H1 (cell line): ENCODE data around the gene ZNF385B. TPM values are rescaled to one million over a fixed set of nuclear protein-coding genes. Genes with fewer than 3 reads are reported as not detected.
A peak's percentile ranks its signal among the peaks of the same experiment; 100 is the strongest.

Experiments
- CTCF ChIA-PET: fragments of 300-600 bp; sonication (Branson Sonifier 250); formaldehyde crosslinking; loops from one replicate; lab custom pipeline; 2021; ENCODE audit not compliant: partially characterized antibody; lab: Charles Lee
- POLR2A ChIA-PET: fragments of 300-600 bp; sonication (Branson Sonifier 250); formaldehyde crosslinking; loops from one replicate; lab custom pipeline; 2021; ENCODE audit warnings: inconsistent platforms; ENCODE audit not compliant: partially characterized antibody; lab: Charles Lee
- DNase-seq, 2 experiments: peaks; one replicate each; pipeline versions ENCODE4 v3.0.0 to v3.0.0-alpha.2; 2010 to 2022; ENCODE audit warnings: low spot score in 2 of 2, low read depth in 1 of 2, mixed read lengths in 1 of 2
- FAIRE-seq: peaks from 2 replicates; lab custom pipeline; 2011; peaks lifted over from hg19 to GRCh38; lab: Jason Lieb, UNC
- H2AFZ ChIP-seq: 2 replicates; pipeline ENCODE4 v1.8.1; 2012; ENCODE audit warnings: low read length, inconsistent platforms
- H2AK5ac ChIP-seq: 2 replicates; pipeline ENCODE4 v1.6.1; 2013; ENCODE audit warnings: low read depth, low read length
- H2BK120ac ChIP-seq: replicated peaks from 2 replicates; pipeline ENCODE3; 2013; ENCODE audit warnings: low read depth, low read length, inconsistent platforms
- H2BK12ac ChIP-seq: 2 replicates; pipeline ENCODE4 v1.6.1; 2013; ENCODE audit warnings: low read depth, low read length
- H2BK15ac ChIP-seq: 2 replicates; pipeline ENCODE4 v1.6.1; 2013; ENCODE audit warnings: low read length
- H2BK20ac ChIP-seq: 2 replicates; pipeline ENCODE4 v1.6.1; 2013; ENCODE audit warnings: low read length
- H2BK5ac ChIP-seq: 2 replicates; pipeline ENCODE4 v1.6.1; 2013; ENCODE audit warnings: low read depth, low read length
- H3K14ac ChIP-seq: 2 replicates; pipeline ENCODE4 v1.6.1; 2013; ENCODE audit warnings: inconsistent platforms; ENCODE audit not compliant: insufficient read length
- H3K18ac ChIP-seq: 2 replicates; pipeline ENCODE4 v1.6.1; 2013; ENCODE audit warnings: low read length; ENCODE audit errors: extremely low read depth
- H3K23ac ChIP-seq: 2 replicates; pipeline ENCODE4 v1.6.1; 2013; ENCODE audit warnings: inconsistent platforms; ENCODE audit not compliant: insufficient read length
- H3K23me2 ChIP-seq: 2 replicates; pipeline ENCODE4 v1.6.1; 2013; ENCODE audit warnings: low read depth, low read length
- H3K27ac ChIP-seq: 2 replicates; pipeline ENCODE4 v1.6.1; 2011; ENCODE audit warnings: low read depth, low read length, inconsistent platforms
- H3K27me3 ChIP-seq, 4 experiments: replicated peaks in 1 of 4; 1 replicate in 1 of 4; 2 replicates in 3 of 4; pipeline versions ENCODE4 v1.6.1 to v1.8.1; 2011 to 2013; ENCODE audit warnings: low read length in 3 of 4, mild to moderate bottlenecking in 3 of 4, inconsistent platforms in 2 of 4, mixed read lengths in 2 of 4, moderate library complexity in 1 of 4; ENCODE audit not compliant: control insufficient read depth in 3 of 4, insufficient read depth in 3 of 4; ENCODE audit errors: extremely low read depth in 1 of 4
- H3K36me3 ChIP-seq, 4 experiments: 2 replicates each; pipeline versions ENCODE4 v1.6.1 to v1.8.1; 2011 to 2013; ENCODE audit warnings: mild to moderate bottlenecking in 4 of 4, low read length in 3 of 4, moderate library complexity in 2 of 4, control low read depth in 1 of 4, inconsistent platforms in 1 of 4; ENCODE audit not compliant: insufficient read depth in 4 of 4, control insufficient read depth in 2 of 4
- H3K4ac ChIP-seq: replicated peaks from 2 replicates; pipeline ENCODE3; 2013; ENCODE audit warnings: low read length, low read depth, mixed read lengths, inconsistent platforms; ENCODE audit not compliant: insufficient read length
- H3K4me1 ChIP-seq, 4 experiments: replicated peaks in 1 of 4; 1 replicate in 1 of 4; 2 replicates in 3 of 4; pipeline versions ENCODE4 v1.6.1 to v1.8.1; 2011 to 2013; ENCODE audit warnings: low read length in 3 of 4, inconsistent platforms in 2 of 4, mixed read lengths in 1 of 4; ENCODE audit not compliant: insufficient read depth in 4 of 4, control insufficient read depth in 3 of 4
- H3K4me2 ChIP-seq, 2 experiments: 2 replicates each; pipeline versions ENCODE4 v1.6.1 to v1.8.1; 2011 to 2013; ENCODE audit warnings: low read depth in 2 of 2, low read length in 2 of 2, control low read depth in 1 of 2, inconsistent platforms in 1 of 2, mild to moderate bottlenecking in 1 of 2; ENCODE audit not compliant: insufficient read depth in 1 of 2
- H3K4me3 ChIP-seq, 4 experiments: fragments of 200-600, 300-600 bp in 1 of 4; sonication (generic), shearing (Covaris generic), sonication (Bioruptor Twin) in 1 of 4; 2 replicates each; pipeline versions ENCODE4 v1.5.1 to v1.8.1; 2011 to 2016; ENCODE audit warnings: low read length in 4 of 4, low read depth in 3 of 4, control low read depth in 2 of 4, inconsistent platforms in 2 of 4, mild to moderate bottlenecking in 2 of 4, mixed read lengths in 1 of 4, moderate library complexity in 1 of 4; ENCODE audit not compliant: insufficient read depth in 2 of 4; ENCODE audit errors: extremely low read depth in 1 of 4
- H3K56ac ChIP-seq: replicated peaks from 2 replicates; pipeline ENCODE3; 2013; ENCODE audit warnings: low read depth, mild to moderate bottlenecking, mixed read lengths, low read length, inconsistent platforms; ENCODE audit not compliant: insufficient read length
- H3K79me1 ChIP-seq: 2 replicates; pipeline ENCODE4 v1.6.1; 2013; ENCODE audit warnings: low read depth, low read length, control low read depth
- H3K79me2 ChIP-seq, 2 experiments: 2 replicates each; pipeline versions ENCODE4 v1.6.1 to v1.8.1; 2012 to 2013; ENCODE audit warnings: low read length in 2 of 2, mild to moderate bottlenecking in 2 of 2, inconsistent platforms in 1 of 2; ENCODE audit not compliant: insufficient read depth in 2 of 2, control insufficient read depth in 1 of 2
- H3K9ac ChIP-seq, 4 experiments: replicated peaks in 1 of 4; 1 replicate in 1 of 4; 2 replicates in 3 of 4; pipeline versions ENCODE4 v1.6.1 to v1.8.1; 2011 to 2013; ENCODE audit warnings: low read depth in 3 of 4, low read length in 3 of 4, control low read depth in 2 of 4, mild to moderate bottlenecking in 2 of 4, moderate library complexity in 2 of 4, inconsistent platforms in 1 of 4; ENCODE audit errors: extremely low read depth in 1 of 4
- H3K9me3 ChIP-seq, 2 experiments: 2 replicates each; pipeline versions ENCODE4 v1.6.1 to v1.8.1; 2012 to 2013; ENCODE audit warnings: mild to moderate bottlenecking in 2 of 2, moderate library complexity in 2 of 2, control low read depth in 1 of 2, inconsistent platforms in 1 of 2, low read depth in 1 of 2, low read length in 1 of 2, mixed read lengths in 1 of 2; ENCODE audit not compliant: insufficient read depth in 2 of 2
- H4K20me1 ChIP-seq, 2 experiments: replicated peaks in 1 of 2; 2 replicates each; pipeline versions ENCODE3 to v1.8.1; 2011 to 2013; ENCODE audit warnings: inconsistent platforms in 2 of 2, low read length in 2 of 2, mild to moderate bottlenecking in 1 of 2; ENCODE audit not compliant: insufficient read depth in 2 of 2, control insufficient read depth in 1 of 2
- H4K5ac ChIP-seq: 2 replicates; pipeline ENCODE4 v1.6.1; 2013; ENCODE audit warnings: low read length, low read depth, mixed read lengths, inconsistent platforms; ENCODE audit not compliant: insufficient read length
- H4K8ac ChIP-seq: 2 replicates; pipeline ENCODE4 v1.8.0; 2013; ENCODE audit warnings: mild to moderate bottlenecking, moderate library complexity, low read length, inconsistent platforms; ENCODE audit not compliant: insufficient read depth; ENCODE audit errors: extremely low read depth
- H4K91ac ChIP-seq: replicated peaks from 2 replicates; pipeline ENCODE3; 2013; ENCODE audit warnings: low read length, mixed read lengths, inconsistent platforms; ENCODE audit not compliant: insufficient read length
- CBX8 ChIP-seq: fragments of 300-800, 300-1000 bp; sonication (generic); IDR thresholded peaks from 2 replicates; pipeline ENCODE4 v1.7.1; 2016; ENCODE audit warnings: low read depth, low read length, borderline replicate concordance
- CTCF ChIP-seq, 3 experiments: IDR thresholded peaks; 1 replicate in 2 of 3; 2 replicates in 1 of 3; pipeline versions ENCODE4 v1.5.1 to v1.6.1; 2011; ENCODE audit warnings: low read length in 3 of 3, mild to moderate bottlenecking in 3 of 3, inconsistent platforms in 2 of 3, low read depth in 1 of 3, moderate library complexity in 1 of 3; ENCODE audit not compliant: insufficient read depth in 1 of 3; ENCODE audit errors: control extremely low read depth in 1 of 3
- RAD21 ChIP-seq, 2 experiments: IDR thresholded peaks in 1 of 2; conservative IDR thresholded peaks in 1 of 2; 2 replicates each; pipeline ENCODE4 v1.6.1; 2011; ENCODE audit warnings: low read depth in 2 of 2, low read length in 2 of 2, improper control_type of control experiment in 1 of 2, inconsistent platforms in 1 of 2, mild to moderate bottlenecking in 1 of 2, moderate library complexity in 1 of 2
- TEAD4 ChIP-seq: IDR thresholded peaks from 2 replicates; pipeline ENCODE4 v1.6.1; 2012; ENCODE audit warnings: low read depth, low read length, inconsistent platforms, mixed read lengths
- WGBS, 2 experiments: shearing (Covaris generic) in 1 of 2; methylation state at CpG; one replicate each; pipeline versions ENCODE4 v1.1.6 to v1.1.7; 2013 to 2015; ENCODE audit warnings: low lambda C conversion rate in 2 of 2, mixed read lengths in 2 of 2, inconsistent platforms in 1 of 2, low coverage in 1 of 2, missing lambda C conversion rate in 1 of 2; ENCODE audit not compliant: insufficient replicate concordance in 2 of 2, insufficient coverage in 1 of 2, insufficient read length in 1 of 2; ENCODE audit errors: extremely low coverage in 1 of 2, missing lambda C conversion rate in 1 of 2; 5-methylcytosine and 5-hydroxymethylcytosine counted together
- polyA plus RNA-seq, 7 experiments: library from polyadenylated mRNA; depleted of rRNA in 3 of 7; stranded (reverse) in 5 of 7; unstranded in 2 of 7; fragments of >200 nt in 5 of 7; fragments of 200-250 nt in 2 of 7; gene quantifications; 1 replicate in 5 of 7; 2 replicates in 1 of 7; 4 replicates in 1 of 7; pipeline versions ENCODE4 v1.2.1 to v1.2.3, GENCODE V29; 2011 to 2013; ENCODE audit warnings: missing spikeins in 2 of 7, mixed read lengths in 2 of 7
- total RNA-seq: library from RNA; stranded (reverse); fragmentation: NEBNext Ultra II Directional; extraction: Animal tissue kit (Norgen Biotek cat#: 25700); gene quantifications from 2 replicates; pipeline ENCODE4 v1.2.1, GENCODE V29; 2021

The ZNF385B gene
- total and polyA plus RNA-seq, 2 of the 8 experiments (the other 6 are each of a cell fraction or from before 2014, with no cell fraction given) = 1.1 to 3.7 TPM

DNA sequence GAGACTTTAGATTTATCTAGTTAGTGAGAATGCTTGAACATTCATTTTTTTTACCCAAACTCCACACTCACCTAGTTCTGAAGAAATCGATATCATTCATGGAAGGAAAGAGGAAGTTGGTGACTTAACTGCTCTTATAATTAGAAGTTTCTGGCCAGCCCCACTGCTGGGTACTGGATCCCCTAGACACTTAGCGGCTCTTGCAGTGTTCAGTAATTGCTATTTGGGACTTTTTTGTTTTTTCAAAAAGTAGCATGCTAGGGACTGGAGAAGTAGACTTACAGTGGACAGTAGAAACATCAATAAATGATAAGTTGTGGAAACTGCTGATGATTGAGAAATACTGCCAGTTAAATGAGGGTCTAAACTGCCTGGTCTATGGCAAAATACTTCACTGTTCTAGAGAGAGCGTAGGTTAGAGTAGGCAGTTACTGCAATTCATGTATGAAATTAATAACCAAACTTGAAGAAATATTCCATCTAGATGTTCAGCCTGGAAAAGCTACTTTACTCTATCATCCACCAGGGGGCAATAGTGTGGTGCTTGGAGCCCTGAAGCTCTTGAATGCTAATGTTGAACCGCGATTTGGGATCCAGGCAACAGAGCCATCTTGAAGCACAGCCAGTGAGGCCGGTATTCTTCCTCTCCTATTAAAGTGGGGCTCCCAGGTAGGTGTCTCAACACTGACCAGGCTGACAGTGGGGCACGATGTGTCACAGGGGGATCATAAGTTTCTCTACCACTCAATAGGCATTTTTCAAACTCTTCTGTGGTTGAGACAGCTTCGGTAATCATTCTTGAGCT is 450.7 kb downstream of the ZNF385B start:
- Histone ChIP-seq H2BK12ac (no peak overlapping the region), H2BK20ac (no peak overlapping the region), H2BK15ac (no peak overlapping the region), H3K9ac (no peak overlapping the region), H3K23me2 (no peaks in the 10 kb centered on the region), H3K9me3 (no peaks in the 10 kb centered on the region), H4K5ac (no peak overlapping the region), H3K23ac (no peak overlapping the region), H3K14ac (no peak overlapping the region), H4K20me1 (no peaks in the 10 kb centered on the region), H4K8ac (no peak overlapping the region), H3K4me1 (no peaks in the 10 kb centered on the region), H3K36me3 (no peaks in the 10 kb centered on the region), H3K56ac (no peak overlapping the region), H3K4ac (no peak overlapping the region), H3K4me2 (no peak overlapping the region), H3K27me3 (no peaks in the 10 kb centered on the region), H3K27ac (no peak overlapping the region), H3K18ac (no peak overlapping the region), H2AK5ac (no peak overlapping the region), H2AFZ (peak overlapping the region; percentile 79), H4K91ac (no peak overlapping the region), H2BK5ac (no peak overlapping the region), H3K79me1 (no peaks in the 10 kb centered on the region), H3K4me3 (no peak overlapping the region), H3K79me2 (no peaks in the 10 kb centered on the region), H2BK120ac (no peak overlapping the region)
- WGBS, 2 experiments = 51% methylated on average over 8 of the region's 8 CpGs; no CpG with 5 or more reads in 1 of the 2 experiments
- CTCF ChIA-PET = interaction anchor here (0.6 to 2.9 kb wide), 42 partner anchors 9 to 628 kb away, joined by 3 to 39 read pairs (median 4); no protein-coding TSS in a partner anchor
- DNase-seq (peak in 1 of 2 experiments; percentile 51), FAIRE-seq (peak; percentile 89)
- peak; percentile 82 to 84 for TF ChIP-seq RAD21 (IDR thresholded peaks at IDR 0.05 in 1 of 2, conservative IDR thresholded peaks at IDR 0.05 in 1 of 2; ENCODE audit: low read depth in 2 of 2, low read length in 2 of 2)
- TF ChIP-seq CBX8 = no peak
- peak in 2 of 3 experiments; percentile 74 to 86; a peak in 3 of 4 replicates for TF ChIP-seq CTCF (IDR thresholded peaks at IDR 0.05; ENCODE audit: control extremely low read depth in 1 of 3, insufficient read depth in 1 of 3, low read depth in 1 of 3, low read length in 3 of 3)
- no peak for TF ChIP-seq TEAD4
- POLR2A ChIA-PET = no interaction called here
